HepG2 (cell line): ENCODE data around the gene PRRC2A. TPM values are rescaled to one million over a fixed set of nuclear protein-coding genes. Genes with fewer than 3 reads are reported as not detected.

Experiments
- BORCS8-MEF2B ChIP-seq: sonication (generic); formaldehyde crosslinking; IDR thresholded peaks from 2 replicates; pipeline ENCODE4 v1.8.0; 2022; ENCODE audit warnings: mild to moderate bottlenecking, missing genetic modification reagents
- GTF3A ChIP-seq: sonication (generic); formaldehyde crosslinking; conservative IDR thresholded peaks from 2 replicates; pipeline ENCODE4 v1.4.0; 2020; ENCODE audit warnings: mild to moderate bottlenecking, missing genetic modification reagents
- HCFC1 ChIP-seq: fragments of 150-350 bp; IDR thresholded peaks from 2 replicates; pipeline ENCODE4 v1.6.1; 2014; ENCODE audit warnings: low read depth, low read length
- HHEX ChIP-seq: IDR thresholded peaks from 2 replicates; pipeline ENCODE4 v1.6.1; 2016; ENCODE audit warnings: control low read depth
- JUNB ChIP-seq: sonication (generic); formaldehyde crosslinking; IDR thresholded peaks from 2 replicates; pipeline ENCODE4 v1.8.0; 2022; ENCODE audit warnings: missing genetic modification reagents, mild to moderate bottlenecking, borderline replicate concordance
- MAFK ChIP-seq, 2 experiments: IDR thresholded peaks in 1 of 2; conservative IDR thresholded peaks in 1 of 2; 2 replicates each; pipeline ENCODE4 v1.6.1; 2011; ENCODE audit warnings: improper control_type of control experiment in 2 of 2, low read length in 2 of 2
- MXD4 ChIP-seq: IDR thresholded peaks from 2 replicates; pipeline ENCODE4 v1.6.1; 2016; ENCODE audit warnings: mild to moderate bottlenecking, missing biosample characterization, missing genetic modification reagents
- MYPOP ChIP-seq: sonication (generic); formaldehyde crosslinking; IDR thresholded peaks from 2 replicates; pipeline ENCODE4 v1.8.1; 2023; ENCODE audit warnings: mild to moderate bottlenecking, moderate library complexity, missing genetic modification reagents
- NFKB2 ChIP-seq: sonication (generic); formaldehyde crosslinking; IDR thresholded peaks from 2 replicates; pipeline ENCODE4 v1.4.0; 2020; ENCODE audit warnings: missing genetic modification reagents, borderline replicate concordance
- PAWR ChIP-seq: sonication (generic); formaldehyde crosslinking; IDR thresholded peaks from 2 replicates; pipeline ENCODE4 v1.4.0; 2020; ENCODE audit warnings: missing genetic modification reagents, mild to moderate bottlenecking, borderline replicate concordance
- PCBP2 ChIP-seq: fragments of 200-400 bp; formaldehyde crosslinking; optimal IDR thresholded peaks from 2 replicates; pipeline ENCODE3; 2018; ENCODE audit warnings: low read length, low read depth; ENCODE audit not compliant: poor library complexity, severe bottlenecking
- PITX1 ChIP-seq: sonication (generic); formaldehyde crosslinking; IDR thresholded peaks from 2 replicates; pipeline ENCODE4 v1.5.1; 2020; ENCODE audit warnings: mild to moderate bottlenecking, missing genetic modification reagents
- TOPORS ChIP-seq: sonication (generic); formaldehyde crosslinking; IDR thresholded peaks from 2 replicates; pipeline ENCODE4 v1.8.0; 2023; ENCODE audit warnings: mild to moderate bottlenecking, missing genetic modification reagents
- YY1 ChIP-seq: IDR thresholded peaks from 2 replicates; pipeline ENCODE4 v1.6.1; 2011; ENCODE audit warnings: low read length, low read depth, moderate library complexity, mild to moderate bottlenecking; ENCODE audit not compliant: insufficient read depth, insufficient replicate concordance
- ZBTB46 ChIP-seq: sonication (generic); formaldehyde crosslinking; IDR thresholded peaks from 2 replicates; pipeline ENCODE4 v1.4.0; 2020; ENCODE audit warnings: mild to moderate bottlenecking, missing genetic modification reagents, borderline replicate concordance
- ZFAT ChIP-seq: sonication (generic); formaldehyde crosslinking; conservative IDR thresholded peaks from 2 replicates; pipeline ENCODE4 v1.8.1; 2023; ENCODE audit warnings: missing genetic modification reagents, inconsistent platforms
- ZNF205 ChIP-seq: IDR thresholded peaks from 2 replicates; pipeline ENCODE4 v1.6.1; 2018; ENCODE audit warnings: missing biosample characterization, missing genetic modification reagents
- ZNF432 ChIP-seq: sonication (generic); formaldehyde crosslinking; IDR thresholded peaks from 2 replicates; pipeline ENCODE4 v1.5.0; 2020; ENCODE audit warnings: missing genetic modification reagents, mild to moderate bottlenecking, borderline replicate concordance
- ZNF446 ChIP-seq: sonication (generic); formaldehyde crosslinking; IDR thresholded peaks from 2 replicates; pipeline ENCODE4 v1.5.0; 2020; ENCODE audit warnings: mild to moderate bottlenecking, missing genetic modification reagents
- ZNF609 ChIP-seq: sonication (generic); formaldehyde crosslinking; IDR thresholded peaks from 2 replicates; pipeline ENCODE4 v1.4.0; 2020; ENCODE audit warnings: mild to moderate bottlenecking, missing genetic modification reagents, borderline replicate concordance
- ZNF75D ChIP-seq: sonication (generic); formaldehyde crosslinking; IDR thresholded peaks from 2 replicates; pipeline ENCODE4 v1.8.1; 2023; ENCODE audit warnings: missing genetic modification reagents, mild to moderate bottlenecking, borderline replicate concordance
- ZSCAN31 ChIP-seq: sonication (generic); formaldehyde crosslinking; IDR thresholded peaks from 2 replicates; pipeline ENCODE4 v1.5.0; 2020; ENCODE audit warnings: low read depth, mild to moderate bottlenecking, missing genetic modification reagents
- polyA plus RNA-seq, 8 experiments: library from polyadenylated mRNA; depleted of rRNA in 3 of 8; stranded (reverse) in 7 of 8; unstranded in 1 of 8; fragments of >200 nt; fragmentation: Illumina TruSeq in 4 of 8; extraction: Trizol in 4 of 8; gene quantifications; 2 replicates each; pipeline versions ENCODE4 v1.2.1 to v1.2.3, GENCODE V29; 2011 to 2016; ENCODE audit warnings: low read depth in 4 of 8, missing spikeins in 1 of 8, mixed read lengths in 1 of 8; ENCODE audit not compliant: insufficient read depth in 1 of 8
- total RNA-seq, 5 experiments: library from RNA; depleted of rRNA; stranded (reverse); fragments of >200 nt; fragmentation: Illumina TruSeq; extraction: Trizol; gene quantifications; 2 replicates each; pipeline ENCODE4 v1.2.3, GENCODE V29; 2016; ENCODE audit warnings: low read depth in 1 of 5

Gene PRRC2A
- total and polyA plus RNA-seq, 2 of the 13 experiments (the other 11 are each of a cell fraction or from before 2014, with no cell fraction given) = 38.9 to 47.4 TPM

GRCh38 chr6:31660381-31661261, 40.1 kb downstream of the PRRC2A start, which contains the start of gene C6orf47 (continued):
- TF ChIP-seq MYPOP (peak; percentile 94), ZNF205 (CRISPR knock-in tag) (peak; percentile 18; the same call in 1 of the 2 replicates), MXD4 (CRISPR knock-in tag) (peak; percentile 76), ZFAT (CRISPR knock-in tag) (no peak), HCFC1 (no peak; the same call in 1 of the 2 replicates), MAFK (conservative IDR thresholded peaks at IDR 0.05 in 1 of 2, IDR thresholded peaks at IDR 0.05 in 1 of 2; ENCODE audit: low read length in 2 of 2) (no peak), HHEX (no peak), ZNF609 (CRISPR knock-in tag) (peak; percentile 46; the same call in 1 of the 2 replicates), ZNF432 (CRISPR knock-in tag) (no peak), GTF3A (CRISPR knock-in tag) (no peak), JUNB (CRISPR knock-in tag) (no peak), PCBP2 (peak; percentile 79), ZBTB46 (CRISPR knock-in tag) (no peak; the same call in 1 of the 2 replicates), PITX1 (CRISPR knock-in tag) (no peak), YY1 (peak; percentile 75), BORCS8-MEF2B (CRISPR knock-in tag) (peak; percentile 84), ZNF446 (CRISPR knock-in tag) (no peak; the same call in none of the 2 replicates), NFKB2 (CRISPR knock-in tag) (peak; percentile 94), ZSCAN31 (CRISPR knock-in tag) (peak; percentile 84; the same call in 1 of the 2 replicates), TOPORS (CRISPR knock-in tag) (peak; percentile 86; the same call in 1 of the 2 replicates), ZNF75D (no peak), PAWR (CRISPR knock-in tag) (no peak)
